GM21717 (cell line): ENCODE data around the gene ATXN7L1.

Source experiments
- ATAC-seq: cut with Tn5 transposase; IDR thresholded peaks from one replicate; pipeline ENCODE4 v1.9.1; 2021; ENCODE audit warnings: mild to moderate bottlenecking, moderate library complexity; ENCODE audit not compliant: unreplicated experiment

The ATXN7L1 gene

DNA sequence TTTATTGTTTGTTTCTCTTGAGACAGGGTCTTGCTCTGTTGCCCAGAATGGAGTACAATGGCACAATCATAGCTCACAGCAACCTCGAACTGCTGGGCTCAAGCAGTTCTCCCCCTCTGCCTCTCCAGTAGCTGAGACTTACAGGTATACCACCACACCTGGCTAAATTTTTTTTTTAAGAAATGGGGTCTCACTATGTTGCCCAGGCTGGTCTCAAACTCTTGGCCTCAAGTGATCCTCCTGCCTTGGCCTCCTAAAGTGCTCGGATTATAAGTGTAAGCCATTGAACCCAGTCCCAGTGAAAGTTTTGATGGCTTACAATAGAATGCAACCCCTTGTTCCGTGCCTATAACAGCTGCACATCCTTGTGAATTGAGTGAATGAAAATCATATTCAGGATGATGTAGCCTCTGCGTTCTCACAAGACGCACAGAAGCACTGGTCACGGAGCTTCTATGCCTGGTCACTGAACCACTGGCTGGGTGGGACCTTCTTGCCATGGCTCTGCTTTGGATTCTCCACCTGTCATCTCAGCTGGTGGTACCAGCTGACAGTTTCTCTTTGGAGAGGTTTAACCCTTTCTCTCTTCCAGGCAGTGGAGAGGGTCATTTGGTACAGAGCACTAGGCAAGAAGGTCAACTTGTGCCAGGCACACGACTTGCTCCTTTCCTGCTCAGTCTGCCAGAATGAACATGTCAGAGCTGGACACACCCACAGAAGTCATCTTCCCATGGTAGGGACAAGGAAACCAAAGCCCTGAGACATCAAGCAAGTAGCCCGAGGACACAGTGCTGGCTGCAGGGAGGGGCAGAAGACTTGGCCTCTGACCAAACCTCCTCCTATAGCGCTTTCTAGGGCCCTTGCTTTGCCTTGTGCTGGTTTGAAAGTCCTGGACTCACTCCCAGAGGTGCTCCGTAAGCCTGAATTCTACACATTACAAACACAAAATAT lies 89.6 kb downstream of the ATXN7L1 start:
- no peak for ATAC-seq

DNA sequence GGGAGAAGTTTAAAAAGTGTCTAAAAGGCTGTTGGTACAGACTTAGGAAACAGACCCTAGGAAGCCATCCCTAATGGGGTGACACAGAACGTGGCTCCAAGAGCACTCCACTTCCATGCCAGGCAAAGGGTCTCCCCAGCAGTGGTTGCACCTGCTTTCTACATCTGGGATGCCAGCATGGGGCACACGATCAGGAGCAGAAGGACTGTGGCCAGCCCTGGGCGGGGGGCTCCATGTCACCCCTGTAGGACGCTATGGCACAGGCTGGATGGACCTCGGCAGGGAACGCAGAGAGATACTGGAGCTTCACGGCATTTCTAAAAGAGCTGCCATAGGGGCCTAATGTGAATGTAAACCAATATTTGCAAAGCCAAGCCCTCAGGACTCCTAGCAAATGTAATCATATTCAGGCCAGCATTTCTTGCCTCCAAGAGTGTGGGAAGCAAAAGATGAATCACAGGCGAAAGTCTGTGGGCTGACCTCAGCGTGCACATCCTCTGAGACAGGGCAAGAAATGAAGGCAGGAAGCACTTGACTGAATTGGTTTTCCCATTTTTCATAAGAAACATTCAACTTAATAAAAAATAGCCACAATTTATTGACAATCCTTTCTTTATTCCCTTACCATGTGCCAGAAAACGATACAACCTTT lies 93.9 kb downstream of the ATXN7L1 start:
- no peak for ATAC-seq

DNA sequence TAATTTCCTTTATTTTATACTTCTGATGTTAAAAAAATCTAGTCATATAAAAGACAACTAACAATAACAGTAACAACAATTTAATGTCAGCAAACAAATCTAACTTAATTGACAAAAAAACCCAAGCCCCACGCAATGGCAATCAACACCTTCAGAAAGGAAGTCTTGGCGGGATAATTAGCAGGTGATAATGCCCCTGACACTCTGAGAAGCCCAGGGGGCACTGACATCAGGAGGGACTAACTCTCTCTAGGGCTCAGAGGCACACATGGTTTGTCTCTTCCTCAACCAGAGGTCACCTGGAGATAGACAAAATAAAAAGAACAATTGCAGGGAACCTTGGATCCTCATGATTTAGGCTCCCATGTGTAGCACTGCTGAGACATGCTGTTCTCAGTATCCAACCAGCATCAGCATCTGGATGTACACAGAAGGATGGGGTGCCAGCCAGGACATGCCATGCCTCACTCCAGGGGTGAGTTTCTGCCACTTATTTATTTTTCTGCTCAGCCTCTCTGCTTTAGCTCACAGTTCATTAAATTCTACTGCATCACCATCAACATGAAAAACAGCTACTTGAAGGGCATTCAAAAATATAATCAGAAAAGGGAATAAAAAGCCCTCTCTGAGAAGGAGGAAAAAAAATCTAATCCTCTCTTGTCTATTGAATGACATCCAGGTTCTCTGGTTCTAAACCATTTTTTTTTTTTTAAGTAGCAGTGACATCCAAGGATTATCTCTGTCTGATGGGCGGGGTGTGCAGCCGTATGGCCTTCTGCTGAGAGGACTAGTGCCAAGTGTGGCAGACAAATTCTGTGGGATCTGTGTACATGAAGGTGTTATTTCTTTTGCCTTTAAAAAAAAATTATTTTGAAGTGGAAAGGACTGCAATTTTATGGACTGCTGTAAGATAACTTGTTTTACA lies 96.3 kb downstream of the ATXN7L1 start:
- no peak for ATAC-seq

DNA sequence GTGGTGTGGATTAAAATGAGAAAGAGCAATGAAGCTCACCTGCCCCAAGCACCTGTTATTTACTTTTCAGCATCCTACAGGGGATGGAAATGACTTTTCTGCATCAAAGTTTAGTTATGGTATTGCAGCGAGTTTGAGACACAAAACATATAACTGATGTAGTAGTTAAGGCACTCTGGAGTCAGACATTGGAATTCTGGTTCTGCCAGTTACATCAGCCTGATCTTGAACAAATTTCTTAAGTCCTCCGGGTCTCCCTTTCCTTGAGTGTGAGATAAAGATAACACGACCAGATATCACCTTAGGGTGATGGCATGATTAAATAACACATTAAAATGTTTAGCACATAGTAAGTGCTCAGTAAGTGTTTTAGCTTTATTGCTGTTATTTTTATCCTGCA lies 97.4 kb downstream of the ATXN7L1 start:
- no peak for ATAC-seq

DNA sequence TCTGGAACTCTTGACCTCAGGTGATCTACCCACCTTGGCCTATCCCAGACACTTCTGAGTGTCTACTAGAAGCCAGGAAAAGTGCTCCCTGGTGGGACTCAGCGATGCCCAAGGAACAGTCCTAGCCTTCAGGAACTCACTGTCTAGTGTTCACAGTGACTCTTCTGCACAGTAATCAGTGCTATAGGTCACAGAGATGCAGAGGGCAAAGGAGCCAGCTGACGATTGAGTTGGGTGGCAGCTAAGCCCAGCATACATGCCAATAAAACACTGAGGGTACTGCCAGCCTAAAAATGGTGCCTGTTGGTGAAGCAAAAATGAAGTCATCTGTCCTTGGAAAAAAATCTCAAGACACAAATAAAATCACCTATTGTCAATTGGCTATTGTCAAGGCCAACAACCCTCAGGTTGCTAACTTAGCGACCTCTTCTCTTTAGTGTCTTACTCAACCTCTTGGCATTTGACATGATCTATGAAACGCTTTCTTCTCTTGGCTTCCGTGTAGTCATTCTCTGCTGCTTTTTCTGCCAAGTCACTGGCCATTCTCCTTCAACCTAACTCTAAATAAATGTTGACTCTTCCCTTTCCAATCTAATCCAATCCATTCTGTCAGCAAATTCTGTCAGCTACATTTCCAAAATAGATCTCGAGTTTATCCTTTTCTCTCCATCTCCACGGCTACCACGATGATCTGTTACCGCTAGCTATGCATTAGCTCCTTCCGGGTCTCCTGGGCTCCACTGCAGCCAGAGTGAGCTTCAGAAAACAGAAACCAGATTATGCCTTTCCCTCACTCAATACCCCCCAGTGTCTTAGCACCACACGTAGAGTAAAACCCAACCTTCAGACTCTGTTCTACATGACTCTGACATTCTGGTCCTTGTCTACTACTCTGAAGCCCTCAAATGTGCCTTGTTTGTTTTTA lies 99.2 kb downstream of the ATXN7L1 start:
- no peak for ATAC-seq

DNA sequence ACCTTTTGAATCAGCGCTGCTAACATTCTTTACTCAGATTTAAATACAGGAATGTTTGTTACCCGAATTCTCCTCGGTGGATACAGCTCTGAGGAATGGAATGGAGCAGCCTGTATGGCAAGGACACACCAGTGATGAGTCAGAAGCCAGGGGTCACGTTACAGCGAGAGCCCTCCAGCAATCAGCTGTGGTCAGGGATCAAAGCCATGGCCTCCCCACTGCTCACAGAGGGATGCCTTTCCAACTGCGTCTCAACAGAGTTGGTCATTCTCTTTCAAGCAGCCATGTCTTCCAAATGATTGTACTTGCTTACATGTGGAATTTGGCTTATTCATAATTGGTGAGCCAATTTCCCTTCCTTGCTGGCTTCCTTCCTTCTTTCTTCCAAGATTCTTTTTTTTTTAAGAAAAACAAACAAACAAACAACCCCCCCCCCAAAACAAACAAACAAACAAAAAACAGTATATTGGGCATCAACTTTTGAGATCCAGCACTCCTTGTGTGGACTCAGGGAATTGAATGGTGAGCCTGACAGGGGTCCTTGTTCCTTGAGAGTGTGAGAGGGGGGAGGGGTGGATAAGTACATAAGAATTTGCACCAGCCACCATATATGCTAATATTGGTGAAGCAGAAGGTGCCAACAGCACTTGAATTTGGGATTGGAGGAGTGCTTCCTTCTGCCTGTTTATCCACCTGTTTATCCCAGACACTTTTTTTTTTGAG lies 100.2 kb downstream of the ATXN7L1 start:
- ATAC-seq = no peak

DNA sequence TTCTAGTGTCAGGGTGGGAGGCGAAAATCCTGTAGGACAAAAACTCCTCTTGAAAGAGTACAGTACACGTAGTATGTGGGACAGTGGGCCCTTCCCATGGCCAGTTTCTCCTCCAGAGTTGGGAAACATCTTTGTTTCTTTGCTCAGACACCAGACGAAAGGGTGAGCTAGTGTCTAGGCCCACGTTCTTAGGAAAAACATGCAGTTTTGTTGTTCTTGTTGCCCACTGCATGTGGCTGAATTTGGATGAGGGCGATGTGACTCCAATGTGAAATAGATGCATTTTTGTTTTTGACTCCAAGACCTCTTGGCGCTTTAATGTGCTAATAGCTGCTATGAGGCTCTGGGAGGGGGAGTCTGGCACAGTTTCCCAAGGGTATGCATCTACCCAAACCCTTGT lies 100.8 kb downstream of the ATXN7L1 start:
- ATAC-seq = no peak

DNA sequence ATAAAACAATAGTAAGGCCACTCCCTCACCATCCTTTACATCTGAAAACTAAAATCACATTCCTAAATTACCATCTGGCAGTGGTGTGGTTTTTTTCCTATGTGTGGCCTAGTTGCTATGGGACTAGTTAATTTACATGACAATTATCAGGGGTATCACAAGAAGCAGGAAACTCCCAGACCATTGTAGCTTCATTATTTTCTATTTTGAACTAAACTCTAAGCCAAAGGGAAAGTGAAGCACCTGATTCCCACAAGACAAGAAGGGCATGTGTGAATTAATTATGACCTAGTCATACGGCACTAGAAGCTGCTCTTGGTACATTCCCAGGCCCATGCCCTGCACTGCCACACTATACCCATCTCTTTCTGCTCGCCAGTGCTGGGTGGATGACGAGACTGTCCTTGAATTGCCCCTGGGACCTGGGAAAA lies 103.4 kb downstream of the ATXN7L1 start:
- no peak for ATAC-seq

DNA sequence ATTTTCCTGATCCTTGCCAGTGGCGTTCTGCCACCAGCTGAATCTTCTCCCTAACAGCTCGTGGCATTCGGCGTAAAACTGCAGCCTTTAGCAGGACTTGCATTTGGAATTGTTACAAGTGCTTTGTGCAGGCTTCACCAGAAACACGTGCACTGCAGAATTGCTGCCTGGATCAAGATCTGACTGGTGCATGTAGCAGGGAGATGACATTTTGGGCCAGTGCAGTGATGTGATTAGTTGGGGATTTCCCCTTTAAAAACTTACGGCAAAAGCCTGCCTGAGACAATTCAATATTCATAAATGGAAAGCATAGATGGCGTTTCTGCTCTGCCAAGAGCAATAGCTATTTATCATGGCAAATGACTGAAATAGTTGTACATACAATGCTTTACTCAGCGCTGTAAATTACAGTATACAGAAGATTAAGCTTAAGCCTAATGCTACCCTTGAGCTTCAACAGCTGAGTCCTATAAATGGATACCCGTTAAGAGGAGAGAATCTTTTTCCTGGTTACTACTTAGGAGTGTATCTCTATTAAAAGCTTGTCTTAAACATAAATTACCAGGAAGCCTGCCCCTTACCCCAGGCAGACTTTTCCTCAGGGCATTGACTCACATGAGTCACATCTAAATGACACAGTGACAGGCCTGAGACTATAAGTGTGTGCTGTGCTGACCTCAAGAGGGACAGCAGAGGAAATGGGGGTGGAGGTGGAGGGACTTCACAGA lies 106.3 kb downstream of the ATXN7L1 start:
- ATAC-seq = no peak

DNA sequence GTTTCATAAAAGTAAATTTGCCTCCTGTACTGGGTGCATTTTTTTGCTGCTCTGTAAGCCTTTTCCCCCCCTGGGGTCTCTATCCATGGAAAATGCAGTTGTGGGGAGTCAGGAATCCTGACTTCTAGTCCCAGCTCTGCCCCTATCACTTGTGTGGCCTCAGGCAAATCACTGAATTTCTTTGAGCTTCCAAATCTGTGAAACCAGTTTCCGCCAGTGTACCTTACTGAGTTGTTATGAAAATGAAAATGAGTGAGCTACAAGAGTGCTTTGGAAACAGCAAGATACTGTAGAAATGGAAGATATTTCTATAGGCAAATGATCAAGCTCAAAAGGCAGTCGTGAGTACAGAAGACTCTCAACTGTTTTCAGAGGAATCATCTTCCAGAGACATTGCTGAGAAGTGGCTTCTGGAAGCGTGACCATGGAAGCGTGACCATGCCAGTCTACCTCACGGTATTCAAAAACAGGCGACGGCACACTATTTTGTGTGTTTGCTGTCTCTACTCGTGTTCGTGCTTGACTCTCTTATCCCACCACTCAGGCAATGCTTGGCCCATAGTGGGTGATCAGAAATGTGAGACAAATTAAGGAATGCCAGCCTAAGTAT lies 107.4 kb downstream of the ATXN7L1 start:
- no peak for ATAC-seq

DNA sequence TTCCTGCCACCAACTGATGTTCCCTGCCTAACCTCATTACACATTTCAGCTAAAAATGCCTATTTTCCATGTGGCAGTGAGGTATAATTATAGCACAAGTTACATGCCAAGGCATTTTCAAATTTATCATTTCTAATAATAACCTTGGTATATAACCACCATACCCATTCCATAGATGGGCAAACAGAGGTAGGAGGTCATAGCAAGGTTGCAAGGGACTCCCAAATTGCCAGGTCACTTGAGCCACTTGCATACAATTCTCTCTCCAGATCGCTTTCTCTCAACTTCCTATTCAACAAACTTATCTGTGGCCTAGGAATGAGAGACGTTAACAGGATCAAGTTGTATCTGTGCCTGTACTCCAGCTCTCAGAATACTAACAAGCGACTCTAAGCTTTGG lies 108.3 kb downstream of the ATXN7L1 start:
- ATAC-seq = no peak

DNA sequence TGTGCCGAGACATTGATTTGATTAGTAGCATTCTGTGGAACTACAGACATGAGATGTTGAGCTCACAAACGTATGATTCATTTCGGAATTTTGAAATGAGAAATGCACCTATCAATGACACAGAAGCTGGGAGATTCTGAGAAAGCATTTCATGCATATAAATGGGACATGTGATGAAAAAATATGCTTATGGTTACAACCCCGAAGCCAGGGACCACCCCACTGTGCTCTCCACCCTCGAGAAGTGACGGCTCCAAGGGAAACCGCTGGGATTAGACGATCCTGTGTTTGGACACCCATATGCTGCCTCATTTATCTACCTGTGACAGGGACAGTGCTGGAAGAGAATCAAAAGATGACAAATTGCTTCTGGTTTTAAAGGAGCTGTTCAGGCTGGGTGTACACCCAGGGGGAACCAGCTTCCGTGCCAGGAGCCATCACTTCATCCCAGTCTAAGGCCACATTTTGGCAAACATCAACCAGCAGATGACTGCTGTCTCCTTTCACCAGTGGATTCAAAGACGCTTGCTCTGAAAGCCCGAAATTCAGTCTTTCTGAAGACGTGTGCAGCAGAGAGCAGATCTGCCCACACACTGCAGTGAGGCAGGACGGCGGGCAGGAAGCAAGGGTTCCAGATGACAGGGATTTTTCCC lies 109.9 kb downstream of the ATXN7L1 start:
- no peak for ATAC-seq

DNA sequence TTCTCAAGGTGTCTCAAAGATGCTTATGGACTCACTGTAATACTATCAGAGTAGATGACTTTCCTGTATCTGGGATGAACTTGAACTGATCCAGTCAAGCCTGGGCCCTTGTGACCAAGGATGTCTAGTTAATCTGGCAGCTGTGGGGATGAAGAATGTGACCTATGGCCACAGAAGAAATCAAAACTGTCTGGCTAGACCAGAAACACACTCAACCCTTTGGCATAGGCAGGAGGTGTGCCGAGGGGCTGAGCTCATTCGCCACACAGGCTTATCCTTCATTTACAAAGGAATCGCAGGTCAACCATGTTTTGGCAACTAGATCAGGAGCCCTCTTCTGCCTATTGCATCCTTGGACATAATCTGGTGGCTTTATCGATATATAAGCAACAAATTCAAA lies 110.6 kb downstream of the ATXN7L1 start:
- no peak for ATAC-seq

DNA sequence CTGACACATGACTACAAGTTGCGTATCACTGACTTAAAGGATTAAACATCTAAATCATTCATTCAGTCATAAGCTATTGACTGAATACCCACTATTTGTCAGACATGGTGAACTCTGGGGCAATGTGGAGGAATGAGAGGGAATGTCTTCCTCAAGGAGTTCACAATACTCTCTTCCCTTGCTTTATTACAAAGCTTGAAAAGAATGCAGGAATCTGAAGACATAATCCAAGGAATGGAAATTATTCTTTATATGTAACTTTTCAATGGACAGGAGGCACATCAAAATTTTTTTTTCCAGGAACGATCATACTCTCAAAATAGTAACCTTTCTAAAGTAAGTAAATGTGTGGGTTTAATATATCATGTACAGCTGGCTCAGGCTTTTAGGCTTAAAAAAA lies 111.9 kb downstream of the ATXN7L1 start:
- ATAC-seq = no peak

DNA sequence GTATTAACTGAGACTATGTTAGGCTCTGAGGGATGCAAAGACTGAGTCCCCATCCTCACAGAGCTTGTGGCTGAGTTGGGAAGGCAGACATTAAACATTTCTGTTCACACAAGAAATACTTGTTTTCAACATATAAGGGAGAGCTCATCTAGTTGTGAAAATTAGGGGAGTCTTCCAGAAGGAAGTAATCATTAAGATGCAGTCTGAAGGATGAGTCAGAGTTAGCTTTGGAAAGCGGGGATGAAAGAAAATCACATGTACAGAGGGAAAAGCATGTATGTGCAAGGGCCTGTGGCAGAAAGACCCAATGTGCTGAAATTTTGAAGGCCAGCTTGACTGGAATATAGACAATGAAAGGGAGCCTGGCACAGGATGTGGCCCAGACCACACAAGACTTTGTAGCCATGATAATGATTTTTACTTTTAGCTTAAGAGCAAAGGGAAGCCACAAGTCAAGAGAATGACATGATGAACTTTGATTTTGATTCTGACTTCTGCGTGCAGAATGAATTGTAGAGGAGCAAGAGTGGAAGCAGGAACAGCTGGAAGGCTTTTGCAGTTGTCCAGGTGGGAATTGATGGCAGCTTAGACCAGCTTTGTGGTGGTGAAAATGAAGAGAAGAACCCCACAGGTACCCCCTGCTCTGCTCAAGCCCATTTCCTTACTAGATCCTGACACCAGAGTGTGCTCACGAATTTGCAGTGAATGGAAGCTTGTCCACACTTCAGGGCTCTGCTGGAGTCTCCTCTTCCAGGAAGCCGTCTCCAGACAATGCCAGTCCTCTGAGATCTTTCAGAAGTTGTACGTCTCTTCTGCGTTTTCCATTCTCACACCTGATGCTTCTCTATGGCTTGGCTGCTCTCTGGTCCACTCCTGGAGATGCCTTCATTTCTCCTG lies 115.6 kb downstream of the ATXN7L1 start:
- ATAC-seq = no peak

DNA sequence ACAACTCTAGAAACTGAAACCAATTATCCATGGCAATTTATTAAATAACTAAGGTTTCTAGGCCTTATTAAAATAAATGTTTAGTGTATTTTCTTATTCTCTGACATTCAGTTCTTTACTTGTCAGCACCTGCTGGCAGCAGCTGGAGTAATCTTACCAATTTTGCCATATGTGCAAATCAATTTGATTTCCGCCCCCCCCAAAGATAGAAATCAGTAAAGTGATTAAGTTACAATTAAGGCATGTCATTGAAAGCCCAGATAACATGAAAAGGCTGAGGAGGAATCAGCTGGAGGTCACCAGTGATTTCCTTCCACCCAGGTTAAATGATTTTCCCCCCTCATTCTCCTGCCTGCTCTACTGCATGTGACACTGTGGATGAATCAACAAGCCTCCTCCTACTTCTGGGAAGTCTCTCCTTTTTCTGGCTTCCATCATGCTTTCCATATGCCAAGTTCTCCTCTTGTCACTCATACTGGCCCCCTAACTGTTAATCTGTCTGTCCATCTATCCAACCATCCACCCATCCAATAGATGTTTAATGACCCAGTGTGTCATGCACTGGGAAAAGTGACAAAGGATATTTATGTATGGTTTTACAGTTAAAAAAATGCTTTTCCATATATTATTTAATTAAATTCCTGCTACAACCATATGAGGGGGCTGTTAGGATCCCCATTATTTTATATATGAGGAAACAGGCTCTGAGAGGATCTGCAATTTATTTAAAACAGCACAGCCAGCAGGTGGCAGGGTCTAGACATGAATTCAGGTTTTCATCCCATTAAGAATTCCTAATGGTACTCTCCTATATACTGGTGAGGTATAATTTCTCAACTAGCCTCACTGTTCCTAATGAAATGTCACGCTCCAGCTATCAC lies 116.5 kb downstream of the ATXN7L1 start:
- no peak for ATAC-seq
